NCI-H1694 treated with DMSO at 0.1 percent for 48 hours (cell line): ENCODE results near the gene OPN1LW.
"Not testable (repeated sequence)": the region's sequence is repeated elsewhere in the genome, so short reads cannot be mapped to it uniquely, and the experiment has no call there.

Experiments used
- DNase-seq: peaks from one replicate; lab custom pipeline; 2025; lab: John Stamatoyannopoulos, UW

Gene OPN1LW

GRCh38 chrX:154144010-154144409, at the start of gene OPN1LW:
Gene OPN1LW (plus strand): TSS chrX:154144243. CDS start chrX:154144284, 41 bp downstream.
- DNase-seq = not testable (repeated sequence)

GRCh38 chrX:154094833-154095232, 49.2 kb upstream of the OPN1LW start:
- no peak for DNase-seq

GRCh38 chrX:154096140-154097002, 47.7 kb upstream of the OPN1LW start:
- DNase-seq = no peak

- peak; percentile 45 for DNase-seq
Observed at GRCh38 chrX:154097003-154097588, 46.9 kb upstream of the OPN1LW start.

- DNase-seq = peak; percentile 93
Observed at GRCh38 chrX:154097589-154098541, 46.2 kb upstream of the OPN1LW start, which contains the start of gene MECP2. Gene MECP2 (minus strand): TSS chrX:154097717.

- DNase-seq = no peak
Observed at GRCh38 chrX:154098551-154098950, 45.5 kb upstream of the OPN1LW start.

GRCh38 chrX:154113729-154114128, 30.3 kb upstream of the OPN1LW start:
- no peak for DNase-seq

GRCh38 chrX:154114652-154115051, 29.4 kb upstream of the OPN1LW start:
- DNase-seq = no peak

- no peak for DNase-seq
Observed at GRCh38 chrX:154115071-154115470, 29.0 kb upstream of the OPN1LW start.

- no peak for DNase-seq
Observed at GRCh38 chrX:154115750-154116149, 28.3 kb upstream of the OPN1LW start.

- DNase-seq = no peak
Observed at GRCh38 chrX:154116426-154117211, 27.4 kb upstream of the OPN1LW start.

GRCh38 chrX:154117566-154117965, 26.5 kb upstream of the OPN1LW start:
- DNase-seq = no peak

- no peak for DNase-seq
Observed at GRCh38 chrX:154120567-154120966, 23.5 kb upstream of the OPN1LW start.

- DNase-seq = no peak
Observed at GRCh38 chrX:154121207-154121606, 22.8 kb upstream of the OPN1LW start.

- DNase-seq = no peak
Observed at GRCh38 chrX:154121961-154122360, 22.1 kb upstream of the OPN1LW start.

GRCh38 chrX:154123241-154124219, 20.5 kb upstream of the OPN1LW start:
- no peak for DNase-seq

- DNase-seq = no peak
Observed at GRCh38 chrX:154125391-154126040, 18.5 kb upstream of the OPN1LW start.

GRCh38 chrX:154126101-154126500, 17.9 kb upstream of the OPN1LW start:
- DNase-seq = no peak

GRCh38 chrX:154131955-154132354, 12.1 kb upstream of the OPN1LW start:
- no peak for DNase-seq

- DNase-seq = no peak
Observed at GRCh38 chrX:154132366-154132765, 11.7 kb upstream of the OPN1LW start.
